Measurements from ENCODE around the gene LLPH.

GRCh38 chr12:66152732-66153131, 22.2 kb upstream of the LLPH start:
- TF ChIP-seq POLR2A (IDR thresholded peaks at IDR 0.05; ENCODE audit: low read length) (no peak), GATA1 (IDR thresholded peaks at IDR 0.05; ENCODE audit: low read depth, low read length) (no peak)

All from erythroblast (primary cell).